ENCODE measurements around the gene UNC93B1. TPM values are rescaled to one million over a fixed set of nuclear protein-coding genes. Genes with fewer than 3 reads are reported as not detected.

Gene UNC93B1
- polyA plus RNA-seq, 1 experiment = 11.3 TPM

DNA sequence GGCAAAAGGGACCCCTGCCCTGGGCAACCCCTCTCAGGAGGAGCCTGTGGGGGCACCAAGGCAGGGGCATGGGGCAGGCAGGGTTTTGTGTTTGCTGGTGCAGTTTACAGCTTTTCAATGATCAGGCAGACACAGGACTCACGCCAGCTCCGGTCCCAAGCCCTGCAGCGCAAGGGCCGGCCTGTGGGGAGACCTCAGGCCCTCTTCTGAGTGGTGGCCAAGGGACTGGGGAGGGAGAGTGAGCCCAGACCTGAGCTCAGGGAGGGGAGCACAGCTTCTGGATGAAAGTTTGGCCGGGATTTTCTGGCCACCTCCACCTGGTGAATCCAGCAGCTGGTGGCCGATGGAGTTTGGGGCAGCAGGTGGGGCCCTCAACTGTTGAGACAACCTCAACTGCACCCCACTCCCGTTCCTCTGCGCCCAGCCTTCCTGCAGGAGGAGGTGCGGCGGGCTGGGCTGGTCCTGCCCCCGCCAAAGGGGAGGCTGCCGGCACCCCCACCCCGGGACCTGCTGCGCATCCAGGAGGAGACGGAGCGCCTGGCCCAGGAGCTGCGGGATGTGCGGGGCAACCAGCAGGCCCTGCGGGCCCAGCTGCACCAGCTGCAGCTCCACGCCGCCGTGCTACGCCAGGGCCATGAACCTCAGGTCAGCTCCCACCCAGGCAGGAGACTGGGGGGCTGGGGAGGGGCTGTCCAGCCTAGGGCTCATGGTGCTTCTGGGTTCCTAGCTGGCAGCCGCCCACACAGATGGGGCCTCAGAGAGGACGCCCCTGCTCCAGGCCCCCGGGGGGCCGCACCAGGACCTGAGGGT lies 38.5 kb upstream of the UNC93B1 start:
- H3K4me3 ChIP-seq (ENCODE audit: low read depth, low read length) = no peak overlapping the region
- ChIA-PET POLR2A (no interaction called here), CTCF (interaction anchor here (0.5 kb wide), 1 partner anchor 94 kb away, joined by 3 read pairs; no protein-coding TSS in a partner anchor)
- H3K9me3 ChIP-seq (ENCODE audit: control insufficient read depth, insufficient read depth, low read length) = no peaks in the 10 kb centered on the region; the same call in 1 of the 2 replicates
- H3K27ac ChIP-seq (ENCODE audit: low read depth, low read length) = peak overlapping the region; percentile 47
- H3K27me3 ChIP-seq (ENCODE audit: control insufficient read depth, insufficient read depth, low read length) = no peaks in the 10 kb centered on the region
- TF ChIP-seq, protein P1, sequence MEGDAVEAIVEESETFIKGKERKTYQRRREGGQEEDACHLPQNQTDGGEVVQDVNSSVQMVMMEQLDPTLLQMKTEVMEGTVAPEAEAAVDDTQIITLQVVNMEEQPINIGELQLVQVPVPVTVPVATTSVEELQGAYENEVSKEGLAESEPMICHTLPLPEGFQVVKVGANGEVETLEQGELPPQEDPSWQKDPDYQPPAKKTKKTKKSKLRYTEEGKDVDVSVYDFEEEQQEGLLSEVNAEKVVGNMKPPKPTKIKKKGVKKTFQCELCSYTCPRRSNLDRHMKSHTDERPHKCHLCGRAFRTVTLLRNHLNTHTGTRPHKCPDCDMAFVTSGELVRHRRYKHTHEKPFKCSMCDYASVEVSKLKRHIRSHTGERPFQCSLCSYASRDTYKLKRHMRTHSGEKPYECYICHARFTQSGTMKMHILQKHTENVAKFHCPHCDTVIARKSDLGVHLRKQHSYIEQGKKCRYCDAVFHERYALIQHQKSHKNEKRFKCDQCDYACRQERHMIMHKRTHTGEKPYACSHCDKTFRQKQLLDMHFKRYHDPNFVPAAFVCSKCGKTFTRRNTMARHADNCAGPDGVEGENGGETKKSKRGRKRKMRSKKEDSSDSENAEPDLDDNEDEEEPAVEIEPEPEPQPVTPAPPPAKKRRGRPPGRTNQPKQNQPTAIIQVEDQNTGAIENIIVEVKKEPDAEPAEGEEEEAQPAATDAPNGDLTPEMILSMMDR (IDR thresholded peaks at IDR 0.05; ENCODE audit: low read depth, low read length) = no peak
- DNase-seq (ENCODE audit: low read depth, low spot score) = no peak

DNA sequence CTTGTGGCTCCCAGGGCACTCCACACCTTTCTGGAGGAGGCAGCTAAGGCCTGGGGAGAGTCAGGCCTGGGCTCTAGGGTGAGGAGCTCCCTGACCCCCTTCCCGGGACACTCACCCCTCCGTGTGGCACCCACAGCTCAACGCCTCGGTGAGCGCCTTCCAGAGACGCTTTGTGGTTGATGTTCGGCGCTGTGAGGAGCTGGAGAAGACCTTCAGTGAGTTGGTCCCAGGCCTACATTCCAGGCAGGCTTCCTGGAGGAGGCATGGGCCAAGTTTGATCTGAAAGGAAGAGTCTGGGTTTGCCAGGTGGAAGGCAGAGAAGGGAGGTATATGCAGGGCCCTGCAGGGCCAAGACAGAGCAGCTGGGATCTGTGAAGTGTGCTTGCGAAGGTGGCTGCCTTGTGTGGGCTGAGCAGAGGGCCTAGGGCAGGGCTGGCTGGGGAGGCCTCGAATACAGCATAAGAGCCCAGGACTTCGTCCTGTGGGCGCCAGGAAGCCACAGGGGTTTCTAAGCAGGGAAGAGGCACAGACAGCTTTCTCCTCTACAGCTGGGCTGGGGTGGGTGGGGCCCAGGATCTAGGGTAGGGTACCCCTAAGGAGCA lies 37.8 kb upstream of the UNC93B1 start:
- POLR2A ChIA-PET = interaction anchor here (0.6 kb wide), 1 partner anchor 11 kb away, joined by 3 read pairs; no protein-coding TSS in a partner anchor

DNA sequence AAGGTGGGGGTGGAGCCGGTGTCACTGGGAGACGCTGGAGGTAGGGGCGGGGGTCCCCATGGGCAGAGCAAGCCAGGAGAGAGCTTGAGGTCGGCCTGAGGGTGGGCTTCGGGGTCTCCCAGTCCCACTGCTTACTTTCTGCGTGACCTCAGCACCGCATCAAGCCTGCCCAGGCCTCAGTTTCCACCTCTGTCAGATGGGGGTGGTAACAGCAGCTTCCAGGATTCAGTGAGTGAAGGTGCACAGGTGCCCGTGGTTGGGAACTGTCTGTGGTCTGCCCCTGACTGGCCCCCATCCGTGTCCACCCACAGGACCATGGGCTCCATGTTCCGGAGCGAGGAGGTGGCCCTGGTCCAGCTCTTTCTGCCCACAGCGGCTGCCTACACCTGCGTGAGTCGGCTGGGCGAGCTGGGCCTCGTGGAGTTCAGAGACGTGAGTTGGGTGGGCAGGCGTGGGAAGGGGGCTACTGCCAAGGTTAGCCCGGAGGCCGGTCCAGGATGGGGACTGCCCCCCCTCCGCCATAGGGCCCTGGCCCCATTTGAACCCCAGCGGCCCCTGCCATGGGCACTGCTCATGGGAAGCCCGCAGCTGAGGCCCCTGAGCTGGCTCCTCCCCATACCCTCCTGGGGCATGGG lies 37.2 kb upstream of the UNC93B1 start:
- POLR2A ChIA-PET = interaction anchor here (0.6 to 1.2 kb wide), 4 partner anchors 10 to 38 kb away, joined by 3 read pairs; partner anchors contain the start of gene ALDH3B1
- CTCF ChIA-PET = no interaction called here
- Histone ChIP-seq H3K27ac (ENCODE audit: low read depth, low read length) (peak overlapping the region; percentile 81), H3K9me3 (ENCODE audit: control insufficient read depth, insufficient read depth, low read length) (no peaks in the 10 kb centered on the region; the same call in 1 of the 2 replicates), H3K27me3 (ENCODE audit: control insufficient read depth, insufficient read depth, low read length) (no peaks in the 10 kb centered on the region), H3K4me3 (ENCODE audit: low read depth, low read length) (peak overlapping the region; percentile 70)
- TF ChIP-seq, protein P1 (IDR thresholded peaks at IDR 0.05; ENCODE audit: low read depth, low read length) = no peak
- no peak for DNase-seq (ENCODE audit: low read depth, low spot score)

More for the DNA sequence above, 37.8 kb upstream of the UNC93B1 start:
- no peak overlapping the region for H3K4me3 ChIP-seq (ENCODE audit: low read depth, low read length)
- peak overlapping the region; percentile 31 for H3K27ac ChIP-seq (ENCODE audit: low read depth, low read length)
- DNase-seq (ENCODE audit: low read depth, low spot score) = no peak
- H3K27me3 ChIP-seq (ENCODE audit: control insufficient read depth, insufficient read depth, low read length) = no peaks in the 10 kb centered on the region
- CTCF ChIA-PET = interaction anchor here (0.5 kb wide), 1 partner anchor 95 kb away, joined by 3 read pairs; no protein-coding TSS in a partner anchor
- TF ChIP-seq, protein P1 (IDR thresholded peaks at IDR 0.05; ENCODE audit: low read depth, low read length) = no peak
- H3K9me3 ChIP-seq (ENCODE audit: control insufficient read depth, insufficient read depth, low read length) = no peaks in the 10 kb centered on the region; the same call in 1 of the 2 replicates

DNA sequence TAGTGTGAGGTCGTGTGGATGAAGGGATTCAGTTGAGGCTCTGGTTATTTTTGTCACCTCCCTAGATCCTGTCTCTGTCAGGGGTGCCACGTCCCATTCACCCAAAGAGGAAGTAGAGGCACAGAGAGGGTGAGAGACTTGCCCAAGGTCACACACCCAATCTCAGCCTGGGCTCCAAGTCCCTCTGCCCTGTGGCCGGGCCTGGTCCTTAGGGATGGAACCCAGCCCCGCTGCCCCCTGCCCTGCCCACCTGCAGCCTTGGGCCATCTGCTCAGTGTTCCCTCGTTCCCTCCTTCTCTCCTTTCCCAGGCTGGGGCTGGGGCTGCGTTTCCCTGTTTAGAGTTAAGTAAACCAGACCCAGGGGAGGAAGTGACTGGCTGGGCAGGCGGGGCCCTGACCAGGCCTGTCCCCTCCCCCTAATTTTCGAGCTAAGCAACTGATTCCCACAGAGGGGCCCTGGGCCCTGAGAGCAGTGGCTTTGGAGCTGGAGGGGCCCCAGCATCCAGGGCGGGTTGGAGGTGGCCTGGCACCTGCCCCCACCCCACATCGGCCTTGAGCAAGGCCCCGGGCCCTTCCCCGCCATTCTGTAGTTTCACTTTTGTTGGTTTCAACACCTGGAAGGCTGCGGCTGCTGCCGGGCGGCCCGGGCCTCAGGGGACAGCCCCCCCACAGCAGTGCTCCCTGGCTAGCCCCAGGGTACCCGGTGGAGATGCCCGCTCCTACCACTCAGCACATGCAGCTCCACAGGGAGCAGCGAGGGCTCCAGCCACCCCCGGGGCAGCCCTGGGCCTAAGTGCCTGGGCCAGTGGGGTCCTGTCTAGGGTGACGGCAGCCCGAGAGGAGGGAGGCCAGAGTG lies 36.4 kb upstream of the UNC93B1 start:
- ChIA-PET CTCF (no interaction called here), POLR2A (interaction anchor here (0.9 to 1.2 kb wide), 3 partner anchors 11 to 37 kb away, joined by 3 read pairs; partner anchors contain the start of gene ALDH3B1)
- TF ChIP-seq, protein P1 (IDR thresholded peaks at IDR 0.05; ENCODE audit: low read depth, low read length) = no peak
- Histone ChIP-seq H3K27me3 (ENCODE audit: control insufficient read depth, insufficient read depth, low read length) (no peaks in the 10 kb centered on the region), H3K9me3 (ENCODE audit: control insufficient read depth, insufficient read depth, low read length) (no peaks in the 10 kb centered on the region; the same call in 1 of the 2 replicates), H3K27ac (ENCODE audit: low read depth, low read length) (peak overlapping the region; percentile 81), H3K4me3 (ENCODE audit: low read depth, low read length) (peak overlapping the region; percentile 70)
- peak; percentile 42 for DNase-seq (ENCODE audit: low read depth, low spot score)

Data from AG04450 (cell line).